DOHH2 (cell line): ENCODE measurements around the gene VAV2.

ENCODE experiments used
- CTCF ChIP-seq: fragments of 200-600 bp; sonication (generic); IDR thresholded peaks from one replicate; pipeline ENCODE4 v1.5.1; 2014; ENCODE audit warnings: antibody characterized with exemption, mild to moderate bottlenecking, low read depth, low read length; ENCODE audit not compliant: poor library complexity, severe bottlenecking
- EZH2phosphoT487 ChIP-seq: fragments of 200-600 bp; sonication (generic); IDR thresholded peaks from 2 replicates; pipeline ENCODE4 v1.6.1; 2017; ENCODE audit warnings: borderline replicate concordance, mild to moderate bottlenecking, antibody characterized with exemption, low read length, moderate library complexity, mixed read lengths

GRCh38 chr9:133990366-133991213 lies 1.5 kb downstream of the VAV2 start:
- TF ChIP-seq CTCF (no peak), EZH2phosphoT487 (no peak)
